LoVo (cell line): Measurements from ENCODE around the gene FYB1.
A peak's percentile ranks its signal among the peaks of the same experiment; 100 is the strongest.
"Not testable (repeated sequence)": the region's sequence is repeated elsewhere in the genome, so short reads cannot be mapped to it uniquely, and the experiment has no call there.

Experiments used
- DNase-seq: peaks from one replicate; pipeline ENCODE4 v3.0.0-alpha.2; 2016; ENCODE audit warnings: low spot score

FYB1 gene

DNA sequence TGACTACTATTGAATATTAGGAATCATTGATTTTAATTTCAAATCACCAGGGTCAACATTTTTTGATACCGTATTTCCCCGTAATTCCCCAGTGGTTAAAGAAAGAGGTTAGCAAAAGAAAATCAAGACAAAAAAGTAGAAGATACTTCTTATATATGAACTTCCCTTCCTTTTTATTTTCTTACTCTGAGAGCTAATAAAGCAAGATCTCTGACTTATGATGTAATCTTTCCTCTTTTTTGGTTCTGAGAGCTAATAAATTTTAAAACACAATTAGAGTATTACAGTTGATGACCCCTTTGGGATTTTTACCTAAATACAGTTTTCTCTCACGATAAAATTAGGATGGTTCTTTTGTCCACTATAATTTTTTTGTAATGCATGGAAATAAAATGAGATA is 9.2 kb upstream of the FYB1 start:
- DNase-seq, result no peak

DNA sequence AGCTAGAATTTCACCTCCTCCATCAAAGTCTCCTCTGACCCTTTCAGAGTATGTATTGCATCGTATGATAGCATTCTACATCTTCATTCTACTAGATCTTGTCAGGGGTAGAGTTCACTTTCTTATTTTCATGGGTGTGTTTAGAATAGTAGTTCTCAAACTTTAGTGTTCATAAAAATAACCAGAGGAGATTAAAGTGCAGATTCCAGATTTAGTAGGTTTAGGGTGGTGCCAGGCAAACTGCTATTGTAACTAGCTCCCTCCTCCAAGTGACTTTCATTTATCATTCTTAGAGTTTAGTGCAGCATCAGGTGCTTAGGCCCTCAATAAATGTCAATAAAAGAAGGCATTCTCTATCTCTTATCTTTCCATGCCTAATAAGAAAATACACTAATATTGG is 7.2 kb upstream of the FYB1 start:
- DNase-seq, result no peak

DNA sequence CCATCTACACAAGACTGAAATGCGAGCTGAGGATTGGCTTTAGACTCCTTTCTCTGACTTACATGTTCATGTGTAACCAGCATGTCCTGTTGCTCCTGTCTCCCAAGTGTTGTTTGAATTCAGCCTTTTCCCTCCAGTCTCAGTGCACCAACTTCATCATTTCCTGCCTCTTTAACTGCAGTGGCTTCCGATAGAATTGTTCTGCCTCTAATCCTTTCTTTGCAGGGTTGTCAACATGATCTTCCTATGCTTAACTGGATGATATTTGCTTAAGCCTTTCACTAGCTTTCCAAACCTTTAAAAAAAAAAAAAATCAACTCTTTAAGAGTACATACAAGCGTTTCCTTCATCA is 6.7 kb upstream of the FYB1 start:
- DNase-seq, result no peak

DNA sequence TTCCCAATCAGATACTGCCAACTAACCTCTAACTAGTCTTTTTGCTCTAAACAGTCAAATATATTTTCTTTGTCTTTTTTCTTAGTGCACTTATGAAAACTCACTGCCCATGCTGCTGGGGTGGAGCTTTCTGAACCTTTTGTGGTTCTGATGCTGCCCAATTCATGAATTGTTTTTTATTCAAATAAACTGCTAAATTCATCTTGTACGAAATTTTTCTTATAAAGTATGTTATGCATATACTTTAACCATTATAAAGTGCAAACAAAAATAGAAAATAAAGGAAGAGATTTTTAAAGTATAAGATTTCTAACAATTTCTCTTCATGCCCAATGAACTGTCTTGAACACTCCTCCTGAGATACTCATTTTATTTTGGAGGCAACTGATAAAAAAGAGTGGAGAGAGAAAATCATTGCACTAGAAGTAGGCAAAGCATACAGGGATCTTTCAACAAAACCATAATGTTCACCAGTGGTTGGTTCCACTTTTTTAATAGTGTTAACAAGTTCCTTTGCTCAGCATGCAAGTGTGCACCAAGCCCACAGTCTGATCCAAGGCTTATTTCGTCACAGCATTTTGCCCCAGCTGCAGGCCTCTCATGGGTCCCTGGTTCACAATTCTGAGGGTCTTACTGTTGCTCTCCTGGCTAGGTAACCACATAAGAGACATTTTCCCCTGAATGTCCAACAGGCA is 6.2 kb upstream of the FYB1 start:
- no peak for DNase-seq

DNA sequence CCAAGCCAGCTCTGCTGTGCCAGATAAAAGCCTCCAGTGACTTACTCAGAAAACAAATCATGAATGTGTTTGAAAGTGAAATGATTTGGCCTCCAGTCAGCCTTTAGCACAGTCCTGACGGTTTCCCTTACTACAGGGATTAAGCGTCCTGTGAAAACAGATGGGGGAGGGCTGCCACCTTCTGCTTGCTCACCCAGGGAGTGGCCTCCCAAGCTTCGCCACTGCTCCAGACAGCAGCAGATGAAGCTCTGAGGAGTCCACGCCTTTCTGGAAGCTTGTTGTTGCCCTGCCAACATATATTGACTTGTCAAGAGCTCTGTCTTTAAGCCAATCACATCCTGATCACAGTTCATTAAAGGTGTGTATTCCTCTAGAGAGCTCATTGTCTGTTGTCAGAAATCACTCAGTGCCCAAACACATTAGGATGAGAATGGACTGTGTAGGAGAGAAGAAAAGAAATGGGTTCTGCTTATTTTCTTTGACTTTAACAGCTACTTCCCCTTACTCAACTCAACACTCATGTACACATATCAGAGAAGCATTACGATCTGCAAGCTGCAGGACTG is 4.9 kb upstream of the FYB1 start:
- DNase-seq, result no peak

DNA sequence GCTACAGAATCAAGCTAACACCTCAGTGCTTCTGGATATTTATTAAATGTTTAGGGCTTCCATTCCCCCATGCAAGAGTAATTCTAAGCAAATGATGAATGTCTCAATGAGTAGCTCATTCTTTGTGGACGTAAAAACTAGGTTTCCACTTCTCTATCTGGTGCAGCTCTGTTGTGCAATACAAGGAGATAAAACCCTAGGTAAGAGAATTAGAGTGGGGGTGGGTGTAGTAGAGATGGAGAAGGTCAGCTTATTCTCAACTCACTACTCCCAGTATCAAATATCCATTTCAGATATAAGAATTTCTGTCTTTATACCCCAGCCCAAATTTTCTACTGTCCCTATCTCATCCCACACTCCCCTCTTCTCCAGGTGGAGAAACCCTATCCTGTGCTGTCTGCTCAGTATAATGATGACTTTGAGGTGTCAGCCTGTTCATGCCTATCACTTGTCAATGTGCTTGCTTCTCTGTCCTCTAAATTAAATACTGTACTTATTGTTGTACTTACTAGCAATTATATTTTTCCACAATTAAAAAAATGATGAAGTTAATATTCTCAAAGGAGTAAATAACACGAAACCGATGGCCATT is 4.3 kb upstream of the FYB1 start:
- no peak for DNase-seq

DNA sequence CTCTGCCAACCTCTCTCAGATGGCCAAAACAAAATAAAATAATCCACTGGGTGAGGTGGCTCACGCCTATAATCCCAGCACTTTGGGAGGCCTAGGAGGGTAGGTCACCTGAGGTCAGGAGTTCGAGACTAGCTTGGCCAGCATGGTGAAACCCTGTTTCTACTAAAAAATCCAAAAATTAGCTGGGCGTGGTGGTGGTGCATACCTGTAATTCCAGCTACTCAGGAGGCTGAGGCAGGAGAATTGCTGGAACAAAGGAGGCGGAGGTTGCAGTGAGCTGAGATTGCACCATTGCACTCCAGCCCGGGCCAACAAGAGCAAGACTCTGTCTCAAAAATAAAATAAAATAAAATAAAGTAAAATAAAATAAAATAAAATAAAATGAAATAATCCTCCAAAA is 2.3 kb upstream of the FYB1 start:
- not testable (repeated sequence) for DNase-seq

DNA sequence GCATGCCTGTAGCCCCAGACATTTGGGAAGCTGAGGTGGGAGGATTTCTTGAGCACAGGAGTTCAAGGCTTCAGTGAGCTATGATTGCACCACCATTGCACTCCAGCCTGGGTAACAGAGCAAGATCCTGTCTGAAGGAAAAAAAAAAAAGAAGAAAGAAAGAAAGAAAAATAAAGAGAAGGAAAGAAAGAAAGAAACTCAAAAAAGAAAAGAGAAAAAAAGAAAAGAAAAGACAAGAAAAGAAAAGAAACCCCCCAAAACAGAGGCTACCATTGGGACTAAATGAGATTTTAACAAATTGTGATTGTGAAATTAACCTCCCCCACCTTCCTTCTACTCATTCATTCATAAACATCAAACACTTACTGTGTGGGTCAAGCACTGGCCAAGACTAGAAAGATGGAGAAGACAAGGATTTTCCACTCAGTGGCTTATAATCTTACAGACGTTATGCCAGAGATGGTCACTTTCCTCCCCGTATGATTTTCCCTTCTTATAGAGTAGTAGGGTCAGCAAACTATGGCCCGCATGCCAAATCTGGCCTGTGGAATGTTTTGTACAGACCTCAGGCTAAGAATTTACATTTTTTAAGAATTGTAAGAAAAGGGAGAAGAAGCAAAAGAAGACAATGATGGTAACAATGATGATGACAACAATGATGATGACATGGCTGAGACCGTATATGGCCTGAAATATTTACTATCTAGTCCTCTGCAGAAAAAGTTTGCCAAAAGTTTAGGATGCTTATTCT is 1.1 kb upstream of the FYB1 start:
- no peak for DNase-seq

DNA sequence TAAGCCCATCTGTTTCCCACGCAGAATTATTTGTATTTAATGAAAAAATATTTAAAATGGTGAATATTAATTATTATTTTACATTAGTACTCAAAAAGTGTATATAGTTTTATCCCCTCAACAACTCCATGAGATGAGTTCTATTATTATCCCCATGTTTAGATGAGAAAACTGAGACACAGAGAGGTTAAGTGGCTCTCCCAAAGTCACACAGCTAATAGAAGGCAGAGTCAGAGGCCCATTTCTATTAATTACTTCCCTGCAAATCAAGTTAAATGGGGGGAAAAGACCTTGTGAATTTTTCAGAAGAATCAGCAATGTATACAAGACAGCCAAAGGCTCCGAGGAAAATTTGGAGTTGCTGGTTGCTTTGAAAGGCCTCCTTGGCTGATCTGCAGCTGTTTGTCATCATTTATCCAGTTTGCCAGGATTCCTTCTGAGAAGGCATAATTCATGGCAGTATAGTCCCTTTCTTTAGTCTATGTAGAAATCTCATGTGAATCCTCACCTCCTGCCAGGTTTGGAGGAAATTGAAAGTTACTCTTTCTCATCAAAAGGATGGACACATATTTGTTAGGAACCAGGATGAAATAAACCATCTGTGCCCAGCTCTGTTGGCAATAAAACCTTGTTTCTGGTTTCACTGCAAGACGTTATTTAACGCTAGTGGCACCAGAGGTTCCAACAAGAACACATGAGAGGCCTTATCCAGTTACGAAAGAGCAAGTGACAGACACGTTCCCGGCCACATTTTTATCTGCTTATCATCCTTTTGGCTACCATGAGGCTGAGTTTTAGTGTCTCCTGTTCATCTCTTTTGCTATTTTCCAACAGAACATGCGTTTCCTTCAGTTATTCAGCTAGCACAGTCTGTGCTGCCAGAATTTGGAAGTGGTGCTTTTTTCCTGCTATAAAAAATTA is 621 bp downstream of the FYB1 start:
- DNase-seq, result no peak

DNA sequence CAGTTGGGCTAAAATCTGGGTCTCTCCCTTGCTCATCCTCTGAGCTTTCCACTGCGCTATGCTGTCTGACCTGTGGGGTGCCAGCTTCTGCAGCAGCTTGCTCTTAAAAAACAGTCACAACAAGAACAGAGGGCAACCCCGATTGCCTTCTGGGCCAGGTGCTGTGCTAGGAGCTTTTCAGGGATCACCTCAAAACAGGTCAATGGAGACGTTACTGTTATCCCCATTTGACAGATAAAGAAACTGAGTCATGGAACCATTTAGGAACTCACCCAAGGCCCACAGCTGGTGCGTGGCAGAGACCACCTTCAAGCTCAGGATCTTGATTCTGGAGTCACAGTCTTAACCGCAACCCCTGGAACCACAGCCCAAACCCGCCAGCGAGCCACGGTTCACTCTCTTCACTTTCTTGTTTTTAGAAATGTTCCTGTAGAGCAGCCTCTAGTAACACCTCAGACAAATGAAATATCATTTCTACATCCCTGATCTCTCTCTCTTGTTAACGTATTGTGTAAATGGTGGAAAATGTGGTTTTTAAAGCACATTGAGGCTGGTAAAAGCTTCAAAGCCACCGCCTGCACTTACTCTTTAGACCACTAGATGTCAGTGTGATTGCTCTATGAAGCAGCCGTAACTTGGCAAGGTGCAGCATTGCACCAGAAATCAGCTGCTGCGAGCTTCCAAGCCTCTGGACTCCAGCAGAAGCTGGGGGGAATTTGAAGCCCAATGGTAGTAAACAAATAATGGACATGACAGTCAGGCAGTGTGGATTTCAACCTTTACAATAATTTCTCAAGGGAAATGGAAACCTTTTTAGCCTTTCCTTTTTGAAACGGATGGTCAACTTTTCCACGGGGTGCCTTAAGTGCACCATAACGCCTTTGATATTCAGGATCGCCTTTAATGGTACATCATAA is 1.7 kb downstream of the FYB1 start:
- peak; percentile 79 for DNase-seq

DNA sequence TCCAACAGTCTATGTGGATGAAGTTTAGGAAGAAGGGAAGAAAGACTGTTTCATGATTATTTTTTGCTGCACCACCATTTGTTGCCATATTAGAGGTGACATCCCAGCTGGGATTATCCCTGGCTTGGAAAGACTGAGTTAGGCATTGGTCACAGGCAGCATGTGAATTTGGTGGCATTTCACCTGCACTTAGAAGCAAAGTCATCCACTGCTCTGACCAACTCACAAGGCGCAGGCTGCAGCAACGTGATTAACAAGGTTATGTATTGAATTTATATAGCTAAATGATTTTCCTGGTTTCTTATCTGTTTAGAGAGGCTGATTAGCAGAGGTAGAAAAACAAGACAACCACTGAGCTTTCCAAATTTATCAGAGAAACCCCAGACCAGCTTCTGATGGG is 2.7 kb downstream of the FYB1 start:
- no peak for DNase-seq

DNA sequence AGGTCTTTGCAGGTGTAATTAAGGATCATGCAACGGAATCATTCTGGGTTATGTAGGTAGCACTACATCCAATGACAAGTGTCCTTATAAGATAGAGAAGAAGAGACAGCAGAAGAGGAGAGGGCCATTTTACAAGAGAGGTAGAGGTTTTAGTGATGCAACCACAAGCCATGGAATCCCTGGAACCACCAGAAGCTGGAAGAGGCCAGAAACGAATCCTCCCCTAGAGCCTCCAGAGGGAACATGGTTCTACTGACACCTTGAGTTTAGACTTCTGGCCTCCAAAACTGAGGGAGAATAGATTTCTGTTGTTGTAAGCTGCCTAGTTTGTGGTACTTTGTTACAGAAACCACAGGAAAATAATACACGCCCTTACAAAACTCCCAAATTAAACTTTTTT is 3.5 kb downstream of the FYB1 start:
- no peak for DNase-seq

DNA sequence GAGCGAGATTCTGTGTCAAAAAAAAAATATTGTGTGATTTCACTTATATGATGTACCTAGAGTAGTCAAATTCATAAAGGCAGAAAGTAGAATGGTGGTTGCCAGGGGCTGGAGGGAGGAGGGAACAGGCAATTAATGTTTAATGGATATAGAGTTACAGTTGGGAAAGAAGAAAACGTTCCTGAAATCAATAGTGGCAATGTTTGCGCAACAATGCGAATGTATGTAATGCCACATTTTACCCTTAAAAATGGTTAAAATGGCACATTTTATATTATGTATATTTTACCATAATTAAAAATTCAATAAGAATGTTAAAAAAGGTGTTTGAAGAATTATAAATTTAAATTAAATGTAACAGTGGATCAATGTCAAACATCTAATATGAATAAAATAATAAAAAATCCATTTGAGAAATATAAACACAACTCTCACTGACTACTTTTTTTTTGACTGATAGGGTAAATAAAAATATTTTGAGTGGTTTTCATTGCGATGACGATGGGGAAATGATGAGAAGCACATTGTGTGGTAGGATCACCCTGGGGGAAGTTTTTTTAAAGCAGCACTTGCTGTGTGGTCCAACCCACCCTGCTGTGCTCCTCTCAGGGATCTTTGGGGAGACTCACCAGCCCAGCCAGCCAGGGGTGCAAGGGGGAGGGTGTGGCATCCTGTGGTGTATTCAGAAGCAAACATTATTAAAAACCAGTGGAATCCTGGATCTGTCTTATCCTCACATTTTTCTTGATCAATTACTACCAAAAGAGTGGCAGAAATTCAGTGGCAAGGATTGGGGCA is 4.3 kb downstream of the FYB1 start:
- no peak for DNase-seq

DNA sequence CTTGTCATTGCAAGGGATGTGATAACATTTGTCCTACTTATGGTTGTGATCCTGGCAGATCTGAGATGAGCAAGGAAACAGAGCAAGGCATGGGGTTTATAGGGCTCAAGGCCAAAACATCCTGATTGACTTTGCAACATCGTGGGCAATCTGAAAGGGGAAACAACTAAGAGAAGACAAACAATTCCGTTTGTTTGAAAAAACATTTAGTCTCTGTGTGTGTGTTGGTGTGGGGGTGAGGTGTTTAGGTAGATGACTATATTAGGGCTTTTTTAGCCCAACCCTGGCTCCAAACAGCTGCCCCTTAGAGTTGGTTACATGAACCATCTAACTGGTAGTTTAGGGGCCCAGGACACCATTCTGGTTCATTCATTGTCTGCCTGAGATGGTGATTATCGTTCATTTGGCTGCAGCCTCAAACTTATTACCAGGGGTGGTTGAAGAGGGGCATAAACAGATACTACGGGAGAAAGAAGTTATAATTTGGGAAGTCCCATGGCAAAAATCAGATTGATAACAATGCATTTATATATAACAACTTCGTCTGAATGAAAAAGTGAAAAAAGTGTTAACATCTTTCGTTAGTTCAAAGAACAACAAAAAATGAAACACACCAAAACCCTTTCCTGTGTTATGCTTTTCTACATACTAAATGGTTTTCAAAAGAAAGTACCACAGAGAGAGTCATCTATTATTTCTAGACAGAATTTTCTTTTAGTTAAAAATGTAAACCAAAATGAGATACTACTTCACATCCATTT is 5.7 kb downstream of the FYB1 start:
- DNase-seq, result no peak

DNA sequence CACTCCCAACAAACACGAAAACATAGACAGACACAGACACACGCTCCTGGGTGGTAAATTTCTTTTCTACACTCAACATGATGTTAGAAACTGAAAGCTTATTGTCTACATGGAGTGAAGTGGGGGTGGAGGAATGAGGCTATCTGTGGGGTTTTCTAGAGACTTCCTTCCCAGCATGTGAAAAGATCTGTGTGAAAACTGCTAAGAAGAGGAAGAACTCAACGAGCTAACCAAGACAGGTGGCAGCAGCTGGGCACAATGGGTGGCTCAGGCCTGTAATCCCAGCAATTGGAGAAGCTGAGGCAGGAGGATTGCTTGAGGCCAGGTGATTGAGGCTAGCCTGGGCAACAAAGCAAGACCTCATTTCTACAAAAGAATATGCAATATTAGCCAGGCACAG is 7.6 kb downstream of the FYB1 start:
- no peak for DNase-seq

DNA sequence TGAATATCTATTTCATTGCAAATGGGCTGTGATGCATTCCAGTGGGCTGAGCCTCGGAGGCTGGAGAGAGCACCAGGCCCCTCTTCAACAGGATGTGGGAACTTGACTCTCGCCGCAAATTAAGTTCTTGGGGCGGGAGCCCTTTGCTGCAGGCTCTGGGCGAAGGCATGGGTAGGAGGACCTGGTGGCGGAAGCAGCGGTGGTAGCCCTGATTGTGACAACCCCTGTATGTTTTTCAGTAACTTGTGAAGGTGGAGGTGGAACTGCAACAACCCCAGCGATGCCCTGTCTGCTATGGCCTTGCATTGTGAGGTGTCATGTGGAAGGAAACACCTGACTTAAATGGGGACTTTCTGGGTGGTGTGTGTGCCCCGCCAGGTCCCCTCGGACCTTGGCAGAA is 9.4 kb downstream of the FYB1 start:
- no peak for DNase-seq

DNA sequence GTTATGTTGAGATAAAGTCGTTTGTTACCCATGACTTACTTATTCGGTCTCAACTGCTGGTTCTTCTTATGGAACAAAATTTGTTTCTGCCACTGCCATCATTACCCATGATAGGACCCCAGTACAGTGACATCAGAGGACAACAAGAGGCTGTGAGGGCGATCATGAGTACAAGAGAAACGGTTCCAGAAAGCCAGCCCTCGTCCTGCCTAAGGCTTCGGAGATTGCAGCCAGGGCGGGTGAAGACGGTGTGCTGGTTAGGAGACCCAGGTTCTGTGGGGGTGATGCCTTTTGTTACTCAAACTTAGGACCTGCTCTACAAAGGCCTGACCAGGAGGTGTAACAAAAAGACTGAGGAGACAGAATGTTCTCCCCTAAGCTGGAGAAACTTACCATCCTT is 10.9 kb downstream of the FYB1 start:
- DNase-seq, result no peak

DNA sequence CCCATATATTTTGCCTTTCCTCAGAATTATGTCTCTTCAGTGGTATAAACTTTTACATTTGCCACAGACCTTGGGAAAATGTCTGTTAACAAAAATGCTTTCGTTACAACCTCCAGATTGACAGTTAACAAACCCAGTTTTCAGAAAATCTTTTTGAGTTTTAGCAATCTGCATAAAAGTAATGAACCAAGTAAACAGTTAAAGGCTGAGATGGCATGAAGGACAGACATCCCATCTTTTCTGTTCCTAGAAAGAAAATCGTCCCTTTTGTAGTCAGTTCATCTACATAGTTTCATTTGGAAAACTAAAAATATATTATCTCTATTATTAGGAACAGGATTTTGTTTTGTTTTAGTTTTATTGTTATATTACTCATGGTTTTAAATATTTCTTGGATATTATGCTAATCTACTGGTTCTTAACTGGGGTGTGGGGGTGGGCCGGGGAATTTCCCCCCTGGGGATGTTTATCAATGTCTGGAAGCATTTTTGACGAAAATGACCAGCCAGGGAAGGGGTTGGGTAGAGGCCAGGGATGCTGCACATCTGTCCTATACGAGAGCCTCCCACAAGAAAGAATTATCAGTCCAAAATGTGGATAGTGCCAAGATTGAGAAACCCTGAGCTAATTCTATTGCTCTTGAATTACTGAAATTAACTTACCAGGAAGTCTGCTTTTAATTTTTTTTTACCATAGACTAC is 11.9 kb downstream of the FYB1 start:
- DNase-seq, result no peak
